ENCODE data around the gene GALNT9. TPM values are rescaled to one million over a fixed set of nuclear protein-coding genes. Genes with fewer than 3 reads are reported as not detected.

Gene GALNT9
- total RNA-seq, 8 experiments from 2014 or later, result 0.40 to 23.8 (median 1.3) TPM

DNA sequence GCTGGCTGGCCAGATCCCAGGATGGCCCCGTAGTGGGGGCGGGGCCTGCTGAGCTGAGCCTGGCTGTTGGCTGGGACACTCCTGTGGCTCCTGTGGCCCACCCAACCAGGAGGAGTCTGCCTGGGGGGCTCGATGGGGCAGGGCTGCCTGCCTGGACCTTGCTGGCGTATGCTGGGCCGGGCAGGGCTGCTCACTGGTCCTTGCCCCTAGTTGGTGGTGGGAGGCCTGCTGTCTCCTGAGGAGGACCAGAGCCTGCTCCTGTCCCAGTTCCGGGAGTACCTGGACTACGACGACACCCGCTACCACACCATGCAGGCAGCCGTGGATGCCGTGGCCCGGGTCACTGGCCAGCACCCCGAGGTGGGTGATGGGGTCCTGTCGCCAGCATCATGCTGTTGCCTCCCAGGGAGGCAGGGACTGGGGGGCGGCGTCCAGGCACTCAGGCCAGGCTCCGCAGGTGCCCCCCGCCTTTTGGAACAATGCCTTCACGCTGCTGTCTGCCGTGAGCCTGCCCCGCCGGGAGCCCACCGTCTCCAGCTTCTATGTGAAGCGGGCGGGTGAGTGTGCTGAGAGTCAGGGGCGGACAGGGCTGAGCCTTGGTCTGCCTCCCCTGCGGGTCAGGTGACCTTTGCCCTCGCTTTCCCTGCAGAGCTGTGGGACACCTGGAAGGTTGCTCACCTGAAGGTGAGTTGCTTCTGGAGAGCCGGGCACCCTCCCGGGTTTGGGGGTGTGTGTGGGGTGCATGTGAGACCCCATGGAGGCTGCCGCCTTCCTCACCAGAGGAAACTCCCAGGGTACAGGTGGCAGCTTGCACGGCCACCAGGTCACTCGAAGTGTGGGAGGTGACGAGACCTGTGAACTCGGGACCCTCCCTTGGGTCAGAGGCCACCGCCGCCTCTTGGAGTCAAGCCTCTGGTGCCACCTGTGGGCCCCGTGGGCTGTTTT is 181.7 kb downstream of the GALNT9 start:
- Histone ChIP-seq H3K4me3 (no peak overlapping the region), H3K27ac (no peak overlapping the region), H3K4me1 (replicated peaks in 1 of 2) (peaks cover 9 to 10% of the 10 kb centered on the region in 2 donors)
- ATAC-seq (replicated peaks in 6 of 8), result no peak
- WGBS, 10 experiments, result 93 to 100% (median 100%) methylated on average over 1 to 8 of the region's 38 CpGs; no CpG with 5 or more reads in 4 of the 10 experiments
- in situ Hi-C loops (cut with MboI; ENCODE audit: low pct_unique_long_range_greater_than_20kb in 2 of 9, low sequenced_read_pairs in 9 of 9, unreplicated experiment in 9 of 9), result no loop called here

DNA sequence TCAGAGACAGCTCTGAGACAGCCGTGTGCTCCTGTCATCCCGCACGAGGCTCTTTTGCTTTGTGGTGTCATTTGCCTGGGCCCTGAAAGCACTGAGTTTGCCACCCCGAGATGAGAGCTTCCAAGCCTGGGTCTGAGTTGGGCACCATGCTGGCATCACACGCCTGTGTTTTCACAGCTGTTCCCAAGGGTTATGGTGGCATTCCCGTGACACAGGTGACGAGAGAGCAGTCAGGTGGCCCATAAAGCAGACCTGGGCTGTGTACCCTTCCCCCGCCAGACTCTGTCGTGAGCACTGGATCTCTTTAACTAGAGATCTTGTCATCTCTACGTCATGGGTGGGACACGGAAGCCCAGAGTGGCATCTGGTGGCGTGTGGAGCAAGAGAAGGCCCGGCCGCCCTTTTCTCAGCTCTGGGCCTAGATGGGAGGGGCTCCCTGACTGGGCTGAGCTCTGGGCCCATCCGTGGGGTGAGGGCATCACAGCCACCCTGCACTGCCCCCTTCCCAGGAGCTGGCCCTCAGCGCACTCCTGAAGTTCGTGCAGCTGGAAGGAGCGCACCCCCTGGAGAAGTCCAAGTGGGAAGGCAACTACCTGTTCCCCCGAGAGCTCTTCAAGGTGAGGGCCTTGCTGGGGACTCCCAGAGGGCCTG is 182.5 kb downstream of the GALNT9 start:
- Histone ChIP-seq H3K4me3 (no peak overlapping the region), H3K4me1 (replicated peaks in 1 of 2) (peaks cover 11% of the 10 kb centered on the region in 2 donors), H3K27ac (no peak overlapping the region)
- 67 to 97% (median 83%) methylated on average over 1 to 12 of the region's 19 CpGs; no CpG with 5 or more reads in 3 of the 10 experiments for WGBS, 10 experiments
- ATAC-seq (replicated peaks in 6 of 8), result no peak
- in situ Hi-C loops (cut with MboI; ENCODE audit: low pct_unique_long_range_greater_than_20kb in 2 of 9, low sequenced_read_pairs in 9 of 9, unreplicated experiment in 9 of 9), result no loop called here

Other genes with a start within 250 kb of the GALNT9 start
- 10 to 100 TPM in 5 of 8 experiments, 1 to 10 TPM in 3; 4.5 to 27.4 (median 12.7) TPM for gene DDX51, start 185.3 kb downstream of the GALNT9 start, total RNA-seq
- 10 to 100 TPM in 7 of 8 experiments, 1 to 10 TPM in 1; 7.7 to 29.0 (median 16.1) TPM for gene NOC4L, start 185.1 kb downstream of the GALNT9 start, total RNA-seq
- gene FBRSL1, start 160.6 kb upstream of the GALNT9 start, total RNA-seq, result 10 to 100 TPM in 6 of 8 experiments, 1 to 10 TPM in 2; 7.1 to 31.6 (median 11.1) TPM